Spleen (tissue), 11 donors: ENCODE data around the gene ALK. TPM values are rescaled to one million over a fixed set of nuclear protein-coding genes. Genes with fewer than 3 reads are reported as not detected.
A peak's percentile ranks its signal among the peaks of the same experiment; 100 is the strongest.

Experiments used
- DNase-seq: peaks from one replicate; pipeline ENCODE4 v3.0.0-alpha.2; 2020
- H3K27ac ChIP-seq, 8 donors: fragments of 200-600 bp; sonication (generic) in 7 of 8; 1 replicate in 4 of 8; 2 replicates in 4 of 8; pipeline versions ENCODE4 v1.5.0 to v1.8.0; 2016 to 2021; ENCODE audit warnings: inconsistent platforms in 4 of 8, mild to moderate bottlenecking in 4 of 8, moderate library complexity in 1 of 8
- H3K27me3 ChIP-seq, 7 donors: fragments of 200-600 bp; sonication (generic) in 6 of 7; replicated peaks in 1 of 7; 1 replicate in 4 of 7; 2 replicates in 3 of 7; pipeline versions ENCODE4 v1.5.0 to v1.8.0; 2016 to 2021; ENCODE audit warnings: inconsistent platforms in 3 of 7, mild to moderate bottlenecking in 1 of 7
- H3K36me3 ChIP-seq, 6 donors: fragments of 200-600 bp; sonication (generic) in 5 of 6; 1 replicate in 4 of 6; 2 replicates in 2 of 6; pipeline versions ENCODE4 v1.5.0 to v1.8.0; 2016 to 2021; ENCODE audit warnings: inconsistent platforms in 2 of 6
- H3K4me1 ChIP-seq, 6 donors: fragments of 200-600 bp; sonication (generic) in 5 of 6; 1 replicate in 3 of 6; 2 replicates in 3 of 6; pipeline versions ENCODE4 v1.5.0 to v1.8.0; 2016 to 2021; ENCODE audit warnings: inconsistent platforms in 3 of 6
- H3K4me3 ChIP-seq, 8 donors: fragments of 200-600 bp; sonication (generic) in 7 of 8; 1 replicate in 4 of 8; 2 replicates in 4 of 8; pipeline versions ENCODE4 v1.5.0 to v1.8.0; 2016 to 2021; ENCODE audit warnings: inconsistent platforms in 4 of 8, mild to moderate bottlenecking in 4 of 8, moderate library complexity in 2 of 8
- H3K9me3 ChIP-seq, 8 donors: fragments of 200-600 bp; sonication (generic) in 7 of 8; 1 replicate in 4 of 8; 2 replicates in 4 of 8; pipeline versions ENCODE4 v1.5.0 to v1.8.0; 2016 to 2021; ENCODE audit warnings: inconsistent platforms in 4 of 8
- CTCF ChIP-seq, 11 experiments: fragments of 200-600 bp in 7 of 11; fragments of 450-650 bp in 4 of 11; sonication (generic) in 4 of 11; IDR thresholded peaks in 8 of 11; conservative IDR thresholded peaks in 3 of 11; 1 replicate in 7 of 11; 2 replicates in 4 of 11; pipeline versions ENCODE4 v1.4.0 to v1.8.0; 2016 to 2021; ENCODE audit warnings: antibody characterized with exemption in 11 of 11, inconsistent platforms in 4 of 11, mild to moderate bottlenecking in 1 of 11
- POLR2A ChIP-seq, 3 donors: fragments of 450-650 bp; IDR thresholded peaks; one replicate each; pipeline ENCODE4 v1.5.1; 2017; ENCODE audit warnings: antibody characterized with exemption in 3 of 3, mild to moderate bottlenecking in 1 of 3
- POLR2AphosphoS5 ChIP-seq, 3 donors: sonication (generic); formaldehyde crosslinking; IDR thresholded peaks; one replicate each; pipeline ENCODE4 v1.5.1; 2017; ENCODE audit warnings: antibody characterized with exemption in 3 of 3
- WGBS, 5 donors: extraction: QIAGEN DNeasy Blood & Tissue Kit in 3 of 5; methylation state at CpG; one replicate each; pipeline versions ENCODE4 v1.1.5 to v1.1.7; 2013 to 2018; 5-methylcytosine and 5-hydroxymethylcytosine counted together
- intact Hi-C: fragments of 100-400 bp; cut with DNase I; formaldehyde crosslinking; loops from one replicate; pipeline ENCODE4 v1.15.0; 2023; ENCODE audit warnings: low total_unique reads
- polyA plus RNA-seq, 3 donors: library from polyadenylated mRNA; stranded (reverse); fragments of 200-250 nt; gene quantifications; one replicate each; pipeline ENCODE4 v1.2.1, GENCODE V29; 2013
- total RNA-seq, 7 donors: library from RNA; depleted of rRNA in 3 of 7; stranded (reverse); fragments of >200 nt in 3 of 7; fragmentation: NEBNext Ultra II Directional in 4 of 7; extraction: Animal tissue kit (Norgen Biotek cat#: 25700) in 4 of 7; gene quantifications; one replicate each; pipeline versions ENCODE4 v1.1.0 to v1.2.1, GENCODE V29; 2016 to 2021
- donor health status: healthy with polysubstance abuse.
- donor health status: DM: no; HTN: no; CAD: no; lungs with moderate emphysema.
- donor health status: DM: no; HTN: no; CAD: no.
- donor health status: Bipolar disorder and iron deficiency.
- donor health status: healthy.
- donor health status: DM: no; HTN: no; CAD: no.
- donor health status: DM: yes; HTN: yes; CAD: no.

Gene ALK
- total and polyA plus RNA-seq, 10 donors, result 0.03 to 0.28 (median 0.06) TPM; not detected in 7

- Histone ChIP-seq H3K4me1 (peaks cover 0 to 6% (median 0%) of the 10 kb centered on the region in 6 donors), H3K27me3 (peaks cover 0 to 23% (median 0%) of the 10 kb centered on the region in 7 donors), H3K4me3 (no peak overlapping the region), H3K36me3 (no peaks in the 10 kb centered on the region), H3K9me3 (no peaks in the 10 kb centered on the region), H3K27ac (no peak overlapping the region)
- WGBS, 5 donors, result 73 to 91% (median 84%) methylated on average over 10 to 11 of the region's 11 CpGs
- TF ChIP-seq POLR2A (IDR thresholded peaks at IDR 0.05) (no peak), CTCF (IDR thresholded peaks at IDR 0.05 in 8 of 11, conservative IDR thresholded peaks at IDR 0.05 in 3 of 11) (no peak), POLR2AphosphoS5 (IDR thresholded peaks at IDR 0.05) (no peak)
- peak; percentile 55 for DNase-seq
- intact Hi-C loops, result no loop called here
Observed at GRCh38 chr2:29222381-29223179, 698.8 kb downstream of the ALK start.

- Histone ChIP-seq H3K27ac (no peak overlapping the region), H3K9me3 (no peaks in the 10 kb centered on the region), H3K27me3 (peaks cover 0 to 10% (median 0%) of the 10 kb centered on the region in 7 donors), H3K4me1 (peaks cover 0 to 6% (median 0%) of the 10 kb centered on the region in 6 donors), H3K36me3 (no peaks in the 10 kb centered on the region), H3K4me3 (no peak overlapping the region)
- DNase-seq, result peak; percentile 58
- intact Hi-C loops, result no loop called here
- TF ChIP-seq CTCF (IDR thresholded peaks at IDR 0.05 in 8 of 11, conservative IDR thresholded peaks at IDR 0.05 in 3 of 11), result no peak
- TF ChIP-seq POLR2A (IDR thresholded peaks at IDR 0.05), result no peak
- no peak for TF ChIP-seq POLR2AphosphoS5 (IDR thresholded peaks at IDR 0.05)
- WGBS, 5 donors, result 86 to 91% (median 88%) methylated on average over 12 of the region's 12 CpGs
Observed at GRCh38 chr2:29220506-29221270, 700.7 kb downstream of the ALK start.

GRCh38 chr2:29219374-29219773 is 702.0 kb downstream of the ALK start:
- peak; percentile 33 for DNase-seq

More at GRCh38 chr2:29219374-29219773, 702.0 kb downstream of the ALK start:
- Histone ChIP-seq H3K27me3 (no peaks in the 10 kb centered on the region), H3K27ac (no peak overlapping the region), H3K4me3 (no peak overlapping the region), H3K36me3 (no peaks in the 10 kb centered on the region), H3K9me3 (no peaks in the 10 kb centered on the region), H3K4me1 (peaks cover 0 to 6% (median 0%) of the 10 kb centered on the region in 6 donors)
- no peak for TF ChIP-seq POLR2A (IDR thresholded peaks at IDR 0.05)
- no peak for TF ChIP-seq POLR2AphosphoS5 (IDR thresholded peaks at IDR 0.05)
- no peak for TF ChIP-seq CTCF (IDR thresholded peaks at IDR 0.05 in 8 of 11, conservative IDR thresholded peaks at IDR 0.05 in 3 of 11)
- WGBS, 5 donors, result 81 to 92% (median 88%) methylated on average over 3 to 4 of the region's 4 CpGs
- intact Hi-C loops, result no loop called here
